SK-N-SH (cell line): Measurements from ENCODE around the gene DHRS13. TPM values are rescaled to one million over a fixed set of nuclear protein-coding genes. Genes with fewer than 3 reads are reported as not detected.

Experiments used
- CTCF ChIA-PET: fragments of 300-600, 350-600 bp; formaldehyde crosslinking; extraction: SDS; loops from one replicate; lab custom pipeline; 2021; lab: Yijun Ruan, JAX
- POLR2A ChIA-PET: fragments of 350-600 bp; sonication (Branson Sonifier 250); formaldehyde crosslinking; extraction: SDS; loops from one replicate; lab custom pipeline; 2020; ENCODE audit warnings: antibody characterized with exemption, inconsistent platforms; lab: Yijun Ruan, JAX
- DNase-seq: peaks from one replicate; pipeline ENCODE4 v3.0.0; 2012
- H2AFZ ChIP-seq: fragments of 200-600 bp; sonication (generic); 2 replicates; pipeline ENCODE4 v1.8.1; 2016; ENCODE audit warnings: antibody characterized with exemption, mild to moderate bottlenecking, low read depth
- H3F3A ChIP-seq: fragments of 200-600 bp; sonication (generic); replicated peaks from 2 replicates; pipeline ENCODE3; 2016; ENCODE audit warnings: antibody characterized with exemption, mild to moderate bottlenecking; ENCODE audit not compliant: insufficient read depth
- H3K27ac ChIP-seq, 2 experiments: fragments of 200-500 bp in 1 of 2; fragments of 200-600 bp in 1 of 2; sonication (Bioruptor generic) in 1 of 2; sonication (generic), shearing (Covaris generic) in 1 of 2; 2 replicates each; pipeline versions ENCODE4 v1.5.1 to v1.6.1; 2014 to 2016; ENCODE audit warnings: low read depth in 2 of 2, inconsistent platforms in 1 of 2, low read length in 1 of 2, mild to moderate bottlenecking in 1 of 2, mixed read lengths in 1 of 2
- H3K27me3 ChIP-seq: fragments of 200-600 bp; sonication (generic), shearing (Covaris generic); 2 replicates; pipeline ENCODE4 v1.6.1; 2016; ENCODE audit warnings: mixed run types; ENCODE audit not compliant: insufficient read depth
- H3K36me3 ChIP-seq, 2 experiments: fragments of 200-500 bp in 1 of 2; fragments of 200-600 bp in 1 of 2; sonication (Bioruptor generic) in 1 of 2; sonication (generic) in 1 of 2; replicated peaks in 1 of 2; 2 replicates each; pipeline versions ENCODE3 to v1.5.1; 2014 to 2016; ENCODE audit warnings: low read length in 1 of 2, mild to moderate bottlenecking in 1 of 2; ENCODE audit not compliant: insufficient read depth in 2 of 2, control insufficient read depth in 1 of 2
- H3K4me1 ChIP-seq, 2 experiments: fragments of 200-500 bp in 1 of 2; fragments of 200-600 bp in 1 of 2; sonication (Bioruptor generic) in 1 of 2; sonication (generic), shearing (Covaris generic) in 1 of 2; 2 replicates each; pipeline versions ENCODE4 v1.5.1 to v1.6.1; 2014 to 2016; ENCODE audit warnings: low read depth in 1 of 2, low read length in 1 of 2, mixed run types in 1 of 2; ENCODE audit not compliant: insufficient read depth in 2 of 2, control insufficient read depth in 1 of 2
- H3K4me2 ChIP-seq: fragments of 200-600 bp; sonication (generic), shearing (Covaris generic); 2 replicates; pipeline ENCODE4 v1.6.1; 2017; ENCODE audit warnings: mixed run types
- H3K4me3 ChIP-seq, 2 experiments: fragments of 200-500 bp in 1 of 2; fragments of 200-600 bp in 1 of 2; sonication (Bioruptor generic) in 1 of 2; sonication (generic), shearing (Covaris generic) in 1 of 2; 2 replicates each; pipeline versions ENCODE4 v1.5.1 to v1.8.1; 2014 to 2016; ENCODE audit warnings: low read depth in 2 of 2, inconsistent platforms in 1 of 2, low read length in 1 of 2, mild to moderate bottlenecking in 1 of 2, mixed read lengths in 1 of 2, moderate library complexity in 1 of 2
- H3K79me2 ChIP-seq: fragments of 200-600 bp; sonication (generic); 2 replicates; pipeline ENCODE4 v1.8.1; 2017; ENCODE audit warnings: mild to moderate bottlenecking; ENCODE audit not compliant: insufficient read depth
- H3K9ac ChIP-seq: fragments of 200-600 bp; sonication (generic); 2 replicates; pipeline ENCODE4 v1.6.1; 2017; ENCODE audit warnings: mixed run types
- H3K9me2 ChIP-seq: fragments of 200-600 bp; sonication (generic); 2 replicates; pipeline ENCODE4 v1.6.1; 2017; ENCODE audit warnings: mixed run types
- H3K9me3 ChIP-seq: fragments of 200-600 bp; sonication (generic); 2 replicates; pipeline ENCODE4 v1.6.1; 2017; ENCODE audit warnings: mixed run types, mild to moderate bottlenecking, moderate library complexity
- H4K20me1 ChIP-seq: fragments of 200-600 bp; sonication (generic); 2 replicates; pipeline ENCODE4 v1.6.1; 2017; ENCODE audit warnings: mild to moderate bottlenecking, mixed run types; ENCODE audit not compliant: insufficient read depth
- CHD2 ChIP-seq: fragments of 150-350 bp; IDR thresholded peaks from 2 replicates; pipeline ENCODE4 v1.6.1; 2018; ENCODE audit warnings: low read length; ENCODE audit not compliant: partially characterized antibody
- ELF1 ChIP-seq: IDR thresholded peaks from 2 replicates; pipeline ENCODE4 v1.4.0; 2012
- EP300 ChIP-seq, 2 experiments: IDR thresholded peaks; 2 replicates each; pipeline versions ENCODE4 v1.4.0 to v1.6.1; 2012; ENCODE audit warnings: borderline replicate concordance in 1 of 2, low read depth in 1 of 2, low read length in 1 of 2
- FOXJ3 ChIP-seq: sonication (generic); formaldehyde crosslinking; IDR thresholded peaks from 2 replicates; pipeline ENCODE4 v1.5.1; 2020; ENCODE audit warnings: mild to moderate bottlenecking, missing genetic modification reagents
- FOXM1 ChIP-seq: IDR thresholded peaks from 2 replicates; pipeline ENCODE4 v1.4.0; 2012; ENCODE audit warnings: low read depth, mild to moderate bottlenecking
- GATA2 ChIP-seq: sonication (generic); formaldehyde crosslinking; IDR thresholded peaks from 2 replicates; pipeline ENCODE4 v1.5.0; 2020; ENCODE audit warnings: mild to moderate bottlenecking, missing genetic modification reagents
- JUND ChIP-seq: IDR thresholded peaks from 2 replicates; pipeline ENCODE4 v1.4.0; 2012
- MEF2A ChIP-seq: IDR thresholded peaks from 2 replicates; pipeline ENCODE4 v1.4.0; 2012; ENCODE audit warnings: low read depth, borderline replicate concordance
- MXI1 ChIP-seq: IDR thresholded peaks from 2 replicates; pipeline ENCODE4 v1.6.1; 2012; ENCODE audit warnings: mild to moderate bottlenecking, low read depth, low read length, improper control_type of control experiment
- NFIC ChIP-seq: IDR thresholded peaks from 2 replicates; pipeline ENCODE4 v1.4.0; 2012; ENCODE audit warnings: borderline replicate concordance
- NRF1 ChIP-seq: IDR thresholded peaks from 2 replicates; pipeline ENCODE4 v1.6.1; 2012; ENCODE audit warnings: low read depth, mild to moderate bottlenecking, low read length
- PBX3 ChIP-seq: IDR thresholded peaks from 2 replicates; pipeline ENCODE4; 2012
- POLR2AphosphoS5 ChIP-seq: IDR thresholded peaks from 2 replicates; pipeline ENCODE4 v1.6.1; 2012; ENCODE audit warnings: low read depth, low read length
- RCOR1 ChIP-seq: fragments of 150-350 bp; IDR thresholded peaks from 2 replicates; pipeline ENCODE4 v1.6.1; 2017; ENCODE audit warnings: antibody characterized with exemption, low read length
- RFX5 ChIP-seq: IDR thresholded peaks from 2 replicates; pipeline ENCODE4 v1.6.1; 2012; ENCODE audit warnings: mild to moderate bottlenecking, improper control_type of control experiment, low read length
- SMC3 ChIP-seq: IDR thresholded peaks from 2 replicates; pipeline ENCODE4 v1.6.1; 2012; ENCODE audit warnings: low read depth, low read length, improper control_type of control experiment
- TCF12 ChIP-seq: IDR thresholded peaks from 2 replicates; pipeline ENCODE4 v1.4.0; 2012
- YY1 ChIP-seq: IDR thresholded peaks from 2 replicates; pipeline ENCODE4 v1.4.0; 2012; ENCODE audit warnings: low read depth, mild to moderate bottlenecking
- ZBTB33 ChIP-seq: IDR thresholded peaks from 2 replicates; pipeline ENCODE4 v1.4.0; 2012; ENCODE audit warnings: low read depth, borderline replicate concordance
- WGBS: methylation state at CpG from one replicate; pipeline ENCODE4 v1.1.6; 2017; ENCODE audit warnings: low lambda C conversion rate; 5-methylcytosine and 5-hydroxymethylcytosine counted together
- polyA plus RNA-seq, 3 experiments: library from polyadenylated mRNA; depleted of rRNA; stranded (reverse); fragments of >200 nt; gene quantifications; 2 replicates each; pipeline ENCODE4 v1.2.3, GENCODE V29; 2012
- TF ChIP-seq, protein P1 (sequence below): IDR thresholded peaks from 2 replicates; pipeline ENCODE4 v1.4.0; 2012; ENCODE audit warnings: low read depth, borderline replicate concordance
- TF ChIP-seq, protein P2 (sequence below): fragments of 150-350 bp; IDR thresholded peaks from 2 replicates; pipeline ENCODE4 v1.6.1; 2016; ENCODE audit warnings: mild to moderate bottlenecking, low read depth, low read length
- TF ChIP-seq, protein P3 (sequence below): fragments of 200-600 bp; sonication (generic); IDR thresholded peaks from 2 replicates; pipeline ENCODE4 v1.6.1; 2017; ENCODE audit warnings: antibody characterized with exemption, mild to moderate bottlenecking, moderate library complexity
- TF ChIP-seq, protein P4 (sequence below): IDR thresholded peaks from 2 replicates; pipeline ENCODE4 v1.4.0; 2012; ENCODE audit warnings: low read depth

Gene DHRS13, protein sequence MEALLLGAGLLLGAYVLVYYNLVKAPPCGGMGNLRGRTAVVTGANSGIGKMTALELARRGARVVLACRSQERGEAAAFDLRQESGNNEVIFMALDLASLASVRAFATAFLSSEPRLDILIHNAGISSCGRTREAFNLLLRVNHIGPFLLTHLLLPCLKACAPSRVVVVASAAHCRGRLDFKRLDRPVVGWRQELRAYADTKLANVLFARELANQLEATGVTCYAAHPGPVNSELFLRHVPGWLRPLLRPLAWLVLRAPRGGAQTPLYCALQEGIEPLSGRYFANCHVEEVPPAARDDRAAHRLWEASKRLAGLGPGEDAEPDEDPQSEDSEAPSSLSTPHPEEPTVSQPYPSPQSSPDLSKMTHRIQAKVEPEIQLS
- polyA plus RNA-seq (2012; rRNA removed): 7.4 and 7.6 TPM in 2 replicates
- polyA plus RNA-seq (2012; cell fraction: cytosol; rRNA removed): 6.3 and 7.5 TPM in 2 replicates
- polyA plus RNA-seq (2012; cell fraction: nucleus; rRNA removed): 5.2 and 7.9 TPM in 2 replicates

GRCh38 chr17:28902819-28903545 is at the start of gene DHRS13:
DHRS13 (minus strand) TSS chr17:28903079; CDS start chr17:28902944, 135 bp downstream.
- Histone ChIP-seq H3K9me2 (no peaks in the 10 kb centered on the region), H3K4me2 (peak within 1 kb of the TSS; percentile 98), H3F3A (peaks cover 44% of the 10 kb centered on the region), H4K20me1 (0 out of 2 replicates have a peak, but pooled peaks cover under 1% of the 10 kb centered on the region), H3K27ac (peak within 1 kb of the TSS; percentile 53 to 79), H3K9me3 (no peaks in the 10 kb centered on the region), H2AFZ (peak within 1 kb of the TSS; percentile 95), H3K4me3 (peak within 1 kb of the TSS; percentile 71 to 75), H3K27me3 (no peaks in the 10 kb centered on the region), H3K4me1 (peaks cover 3 to 15% of the 10 kb centered on the region in 2 experiments; a peak in 2 of 4 replicates), H3K9ac (peak within 1 kb of the TSS; percentile 73), H3K36me3 (peaks cover 16 to 23% of the 10 kb centered on the region in 2 experiments), H3K79me2 (peaks cover 16% of the 10 kb centered on the region)
- ChIA-PET CTCF (interaction anchor here (0.6 to 9.0 kb wide), 44 partner anchors 9 to 486 kb away, joined by 3 to 95 read pairs (median 4); partner anchors contain the start of genes ERAL1, NEK8 and TLCD1), POLR2A (interaction anchor here (0.9 to 1.0 kb wide), 3 partner anchors 47 to 175 kb away, joined by 3 to 5 read pairs (median 3); no protein-coding TSS in a partner anchor)
- peak; percentile 99 for DNase-seq
- WGBS: 7% methylated on average over 12 of the region's 55 CpGs
- TF ChIP-seq MEF2A (no peak), RCOR1 (peak; percentile 43), SMC3 (peak; percentile 54; the same call in 1 of the 2 replicates), TCF12 (peak; percentile 14; the same call in 1 of the 2 replicates), ELF1 (no peak), YY1 (no peak), PBX3 (0 out of 2 replicates have a peak, but pooled peaks have one; percentile 6), NFIC (peak; percentile 83), JUND (no peak), POLR2AphosphoS5 (no peak; the same call in 1 of the 2 replicates), FOXJ3 (CRISPR knock-in tag) (no peak), CHD2 (peak; percentile 83), RFX5 (no peak), FOXM1 (no peak), GATA2 (CRISPR knock-in tag) (no peak), EP300 (IDR thresholded peaks at IDR 0.05; ENCODE audit: borderline replicate concordance in 1 of 2, low read depth in 1 of 2, low read length in 1 of 2) (no peak; a peak in 1 of 4 replicates), MXI1 (peak; percentile 89), ZBTB33 (no peak), NRF1 (peak; percentile 75)
- TF ChIP-seq, protein P1, sequence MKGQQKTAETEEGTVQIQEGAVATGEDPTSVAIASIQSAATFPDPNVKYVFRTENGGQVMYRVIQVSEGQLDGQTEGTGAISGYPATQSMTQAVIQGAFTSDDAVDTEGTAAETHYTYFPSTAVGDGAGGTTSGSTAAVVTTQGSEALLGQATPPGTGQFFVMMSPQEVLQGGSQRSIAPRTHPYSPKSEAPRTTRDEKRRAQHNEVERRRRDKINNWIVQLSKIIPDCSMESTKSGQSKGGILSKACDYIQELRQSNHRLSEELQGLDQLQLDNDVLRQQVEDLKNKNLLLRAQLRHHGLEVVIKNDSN: no peak
- TF ChIP-seq, protein P2, sequence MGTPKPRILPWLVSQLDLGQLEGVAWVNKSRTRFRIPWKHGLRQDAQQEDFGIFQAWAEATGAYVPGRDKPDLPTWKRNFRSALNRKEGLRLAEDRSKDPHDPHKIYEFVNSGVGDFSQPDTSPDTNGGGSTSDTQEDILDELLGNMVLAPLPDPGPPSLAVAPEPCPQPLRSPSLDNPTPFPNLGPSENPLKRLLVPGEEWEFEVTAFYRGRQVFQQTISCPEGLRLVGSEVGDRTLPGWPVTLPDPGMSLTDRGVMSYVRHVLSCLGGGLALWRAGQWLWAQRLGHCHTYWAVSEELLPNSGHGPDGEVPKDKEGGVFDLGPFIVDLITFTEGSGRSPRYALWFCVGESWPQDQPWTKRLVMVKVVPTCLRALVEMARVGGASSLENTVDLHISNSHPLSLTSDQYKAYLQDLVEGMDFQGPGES: no peak
- TF ChIP-seq, protein P3, sequence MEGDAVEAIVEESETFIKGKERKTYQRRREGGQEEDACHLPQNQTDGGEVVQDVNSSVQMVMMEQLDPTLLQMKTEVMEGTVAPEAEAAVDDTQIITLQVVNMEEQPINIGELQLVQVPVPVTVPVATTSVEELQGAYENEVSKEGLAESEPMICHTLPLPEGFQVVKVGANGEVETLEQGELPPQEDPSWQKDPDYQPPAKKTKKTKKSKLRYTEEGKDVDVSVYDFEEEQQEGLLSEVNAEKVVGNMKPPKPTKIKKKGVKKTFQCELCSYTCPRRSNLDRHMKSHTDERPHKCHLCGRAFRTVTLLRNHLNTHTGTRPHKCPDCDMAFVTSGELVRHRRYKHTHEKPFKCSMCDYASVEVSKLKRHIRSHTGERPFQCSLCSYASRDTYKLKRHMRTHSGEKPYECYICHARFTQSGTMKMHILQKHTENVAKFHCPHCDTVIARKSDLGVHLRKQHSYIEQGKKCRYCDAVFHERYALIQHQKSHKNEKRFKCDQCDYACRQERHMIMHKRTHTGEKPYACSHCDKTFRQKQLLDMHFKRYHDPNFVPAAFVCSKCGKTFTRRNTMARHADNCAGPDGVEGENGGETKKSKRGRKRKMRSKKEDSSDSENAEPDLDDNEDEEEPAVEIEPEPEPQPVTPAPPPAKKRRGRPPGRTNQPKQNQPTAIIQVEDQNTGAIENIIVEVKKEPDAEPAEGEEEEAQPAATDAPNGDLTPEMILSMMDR: peak; percentile 87
- TF ChIP-seq, protein P4, sequence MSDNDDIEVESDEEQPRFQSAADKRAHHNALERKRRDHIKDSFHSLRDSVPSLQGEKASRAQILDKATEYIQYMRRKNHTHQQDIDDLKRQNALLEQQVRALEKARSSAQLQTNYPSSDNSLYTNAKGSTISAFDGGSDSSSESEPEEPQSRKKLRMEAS: peak; percentile 72
